Loucy (cell line): Measurements from ENCODE around the gene MAPKBP1.

ENCODE experiments used
- H2AFZ ChIP-seq: fragments of 200-600 bp; sonication (generic); 2 replicates; pipeline ENCODE4 v1.6.0; 2016; ENCODE audit warnings: antibody characterized with exemption, mild to moderate bottlenecking, low read length, moderate library complexity
- H3F3A ChIP-seq: fragments of 200-600 bp; 2 replicates; pipeline ENCODE4 v1.6.0; 2016; ENCODE audit warnings: antibody characterized with exemption, low read depth, mild to moderate bottlenecking
- H3K27me3 ChIP-seq: fragments of 200-600 bp; sonication (generic); 2 replicates; pipeline ENCODE4 v1.6.1; 2014; ENCODE audit warnings: low read length, mild to moderate bottlenecking; ENCODE audit not compliant: insufficient read depth, poor library complexity, severe bottlenecking
- H3K36me3 ChIP-seq: fragments of 200-600 bp; sonication (generic); 2 replicates; pipeline ENCODE4 v1.6.1; 2016; ENCODE audit warnings: low read length; ENCODE audit not compliant: insufficient read depth
- H3K4me1 ChIP-seq: fragments of 200-600 bp; sonication (generic); 2 replicates; pipeline ENCODE4 v1.5.1; 2014; ENCODE audit warnings: low read length, mild to moderate bottlenecking; ENCODE audit not compliant: insufficient read depth, poor library complexity, severe bottlenecking
- H3K4me2 ChIP-seq: fragments of 200-600 bp; sonication (generic); 2 replicates; pipeline ENCODE4 v1.6.0; 2014; ENCODE audit warnings: antibody characterized with exemption, low read length, low read depth, mild to moderate bottlenecking; ENCODE audit not compliant: poor library complexity, severe bottlenecking
- H3K4me3 ChIP-seq: fragments of 200-600 bp; sonication (generic); 2 replicates; pipeline ENCODE4 v1.5.1; 2014; ENCODE audit warnings: low read length, mild to moderate bottlenecking, mixed read lengths; ENCODE audit not compliant: poor library complexity, severe bottlenecking
- H3K79me2 ChIP-seq: fragments of 200-600 bp; sonication (generic); 2 replicates; pipeline ENCODE4 v1.6.1; 2014; ENCODE audit warnings: low read length; ENCODE audit not compliant: insufficient read depth
- H3K9ac ChIP-seq: fragments of 200-600 bp; sonication (generic); 2 replicates; pipeline ENCODE4 v1.6.0; 2014; ENCODE audit warnings: mild to moderate bottlenecking, low read depth, low read length, moderate library complexity; ENCODE audit not compliant: poor library complexity, severe bottlenecking
- H3K9me2 ChIP-seq: fragments of 200-600 bp; sonication (generic); replicated peaks from 2 replicates; pipeline ENCODE4 v1.6.1; 2016; ENCODE audit warnings: low read depth, low read length, mixed read lengths
- H3K9me3 ChIP-seq: fragments of 200-600 bp; sonication (generic); 2 replicates; pipeline ENCODE4 v1.6.1; 2014; ENCODE audit warnings: mild to moderate bottlenecking, antibody characterized with exemption, low read length, low read depth; ENCODE audit not compliant: insufficient read depth
- H4K20me1 ChIP-seq: fragments of 200-600 bp; sonication (generic); 2 replicates; pipeline ENCODE4 v1.6.0; 2014; ENCODE audit warnings: antibody characterized with exemption, low read length, mild to moderate bottlenecking; ENCODE audit not compliant: insufficient read depth, poor library complexity, severe bottlenecking
- EZH2phosphoT487 ChIP-seq: fragments of 200-600 bp; IDR thresholded peaks from 2 replicates; pipeline ENCODE4 v1.6.1; 2018; ENCODE audit warnings: antibody characterized with exemption, mild to moderate bottlenecking, moderate library complexity, borderline replicate concordance
- TF ChIP-seq, protein P1 (sequence below): fragments of 200-600 bp; sonication (generic); conservative IDR thresholded peaks from 2 replicates; pipeline ENCODE4 v1.5.1; 2014; ENCODE audit warnings: mild to moderate bottlenecking, antibody characterized with exemption, low read length

MAPKBP1 gene

DNA sequence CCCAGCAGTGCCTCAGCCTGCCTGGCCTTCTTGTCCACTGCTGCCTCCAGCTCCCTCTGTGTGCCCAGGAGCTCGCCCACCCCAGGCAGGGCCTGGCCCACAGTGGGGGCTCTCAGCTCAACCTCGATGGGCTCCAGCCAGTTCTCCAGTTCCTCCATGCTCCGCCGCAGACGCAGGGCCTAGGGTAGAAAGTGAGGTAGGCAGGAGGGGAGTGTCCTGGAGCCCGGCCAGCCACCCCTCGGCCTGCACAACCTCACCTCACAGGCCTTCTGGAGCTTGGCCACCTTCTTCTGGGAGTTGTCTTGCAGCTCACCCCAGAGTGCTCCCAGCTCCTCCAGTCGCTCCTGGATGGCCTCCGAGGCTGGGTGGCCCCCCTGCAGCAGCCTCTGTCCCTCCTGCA is 83.0 kb downstream of the MAPKBP1 start:
- H3K27me3 ChIP-seq: no peaks in the 10 kb centered on the region
- H3F3A ChIP-seq: no peaks in the 10 kb centered on the region
- peaks cover 11% of the 10 kb centered on the region for H3K4me1 ChIP-seq
- H2AFZ ChIP-seq: no peak overlapping the region
- no peaks in the 10 kb centered on the region for H3K9me2 ChIP-seq
- no peak overlapping the region for H3K9ac ChIP-seq
- no peak overlapping the region for H3K4me2 ChIP-seq
- H4K20me1 ChIP-seq: no peaks in the 10 kb centered on the region
- no peak overlapping the region for H3K4me3 ChIP-seq
- no peak for TF ChIP-seq EZH2phosphoT487
- TF ChIP-seq, protein P1, sequence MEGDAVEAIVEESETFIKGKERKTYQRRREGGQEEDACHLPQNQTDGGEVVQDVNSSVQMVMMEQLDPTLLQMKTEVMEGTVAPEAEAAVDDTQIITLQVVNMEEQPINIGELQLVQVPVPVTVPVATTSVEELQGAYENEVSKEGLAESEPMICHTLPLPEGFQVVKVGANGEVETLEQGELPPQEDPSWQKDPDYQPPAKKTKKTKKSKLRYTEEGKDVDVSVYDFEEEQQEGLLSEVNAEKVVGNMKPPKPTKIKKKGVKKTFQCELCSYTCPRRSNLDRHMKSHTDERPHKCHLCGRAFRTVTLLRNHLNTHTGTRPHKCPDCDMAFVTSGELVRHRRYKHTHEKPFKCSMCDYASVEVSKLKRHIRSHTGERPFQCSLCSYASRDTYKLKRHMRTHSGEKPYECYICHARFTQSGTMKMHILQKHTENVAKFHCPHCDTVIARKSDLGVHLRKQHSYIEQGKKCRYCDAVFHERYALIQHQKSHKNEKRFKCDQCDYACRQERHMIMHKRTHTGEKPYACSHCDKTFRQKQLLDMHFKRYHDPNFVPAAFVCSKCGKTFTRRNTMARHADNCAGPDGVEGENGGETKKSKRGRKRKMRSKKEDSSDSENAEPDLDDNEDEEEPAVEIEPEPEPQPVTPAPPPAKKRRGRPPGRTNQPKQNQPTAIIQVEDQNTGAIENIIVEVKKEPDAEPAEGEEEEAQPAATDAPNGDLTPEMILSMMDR: no peak
- no peaks in the 10 kb centered on the region for H3K9me3 ChIP-seq
- no peaks in the 10 kb centered on the region for H3K79me2 ChIP-seq
- no peaks in the 10 kb centered on the region for H3K36me3 ChIP-seq

DNA sequence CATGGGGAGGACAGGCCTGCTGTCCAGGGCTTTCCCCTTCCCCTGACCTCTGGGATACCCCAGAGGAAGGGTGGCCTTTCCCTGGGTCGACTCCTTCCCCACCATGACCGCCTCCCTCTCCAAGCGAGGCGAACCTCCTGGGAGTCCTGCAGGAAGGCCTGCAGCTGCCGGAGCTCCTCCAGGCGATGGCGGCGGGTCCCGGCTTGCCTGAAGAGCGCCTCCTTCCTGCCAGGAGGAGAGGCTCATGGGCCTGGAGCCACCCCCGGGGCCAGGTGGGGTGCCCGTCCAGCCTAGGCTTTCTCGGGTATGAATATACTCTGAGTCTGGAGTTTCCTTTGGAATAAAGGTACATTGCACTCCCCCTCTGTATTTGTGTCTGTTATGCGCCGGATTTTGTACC is 84.5 kb downstream of the MAPKBP1 start:
- Histone ChIP-seq H4K20me1 (no peaks in the 10 kb centered on the region), H3K4me1 (peaks cover 19% of the 10 kb centered on the region), H3K9ac (no peak overlapping the region), H3K4me3 (no peak overlapping the region), H3F3A (no peaks in the 10 kb centered on the region), H3K36me3 (no peaks in the 10 kb centered on the region), H3K4me2 (no peak overlapping the region), H2AFZ (no peak overlapping the region), H3K79me2 (no peaks in the 10 kb centered on the region), H3K27me3 (no peaks in the 10 kb centered on the region), H3K9me2 (no peaks in the 10 kb centered on the region), H3K9me3 (no peaks in the 10 kb centered on the region)
- TF ChIP-seq EZH2phosphoT487: no peak
- TF ChIP-seq, protein P1: no peak

DNA sequence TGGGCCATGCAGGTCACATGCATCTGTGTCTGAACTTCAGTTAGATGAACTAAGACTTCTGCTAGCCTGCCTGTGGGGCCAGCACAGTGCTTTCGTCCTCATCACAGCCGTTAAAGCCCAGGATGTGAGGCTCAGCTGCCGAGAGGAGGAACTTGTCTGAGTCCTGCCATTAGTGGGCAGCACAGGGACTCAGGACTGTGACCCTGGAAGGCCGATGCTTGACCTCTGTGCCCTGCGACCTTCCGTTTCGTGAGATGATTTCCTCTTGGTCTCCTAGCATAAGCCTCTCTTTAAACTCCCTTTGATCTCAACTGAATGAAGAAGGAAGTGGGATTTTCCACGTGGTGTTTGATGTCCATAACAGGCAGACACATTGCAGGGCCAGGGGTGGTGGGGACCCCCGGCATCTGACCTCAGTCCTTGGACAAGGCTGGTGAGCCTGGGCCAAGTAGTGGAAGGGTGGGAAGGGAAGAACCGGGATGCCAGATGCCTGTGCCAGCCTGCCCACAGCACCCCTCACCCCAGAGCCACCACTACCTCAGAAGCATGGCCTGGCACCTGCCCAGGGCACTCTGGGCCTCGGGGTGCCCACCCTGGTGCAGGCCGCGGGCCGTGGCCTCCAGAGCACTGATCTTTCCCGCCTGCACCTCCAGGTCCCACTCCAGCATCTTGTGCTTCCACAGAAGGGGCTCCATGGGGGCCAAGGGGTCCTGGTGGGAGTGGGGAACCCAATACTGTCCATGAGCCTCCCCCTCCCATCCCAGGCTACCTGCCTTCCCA is 86.0 kb downstream of the MAPKBP1 start:
- Histone ChIP-seq H3K4me2 (no peak overlapping the region), H3K9me2 (no peaks in the 10 kb centered on the region), H3K4me1 (peaks cover 27% of the 10 kb centered on the region), H3F3A (no peaks in the 10 kb centered on the region), H4K20me1 (no peaks in the 10 kb centered on the region), H3K9ac (no peak overlapping the region), H3K36me3 (no peaks in the 10 kb centered on the region), H3K79me2 (no peaks in the 10 kb centered on the region), H3K27me3 (no peaks in the 10 kb centered on the region), H2AFZ (no peak overlapping the region), H3K4me3 (no peak overlapping the region), H3K9me3 (no peaks in the 10 kb centered on the region)
- TF ChIP-seq, protein P1: peak; percentile 28
- TF ChIP-seq EZH2phosphoT487: no peak
